Endothelial cell of umbilical vein (primary cell): Measurements from ENCODE around the gene SOX5. TPM values are rescaled to one million over a fixed set of nuclear protein-coding genes. Genes with fewer than 3 reads are reported as not detected.

Experiments used
- BruUV-seq: library from RNA; stranded (reverse); fragments of 400-500 nt; replicated peaks from 2 replicates; lab custom pipeline; 2021; lab: Mats Ljungman, UMichigan
- CTCF ChIA-PET: fragments of 300-600, 350-600 bp; sonication (Branson Sonifier 250); formaldehyde crosslinking; loops from one replicate; lab custom pipeline; 2021; ENCODE audit warnings: antibody characterized with exemption, inconsistent platforms; lab: Charles Lee
- POLR2A ChIA-PET: fragments of 300-600, 350-600 bp; sonication (Branson Sonifier 250); formaldehyde crosslinking; loops from one replicate; lab custom pipeline; 2021; ENCODE audit warnings: antibody characterized with exemption, inconsistent platforms; lab: Charles Lee
- DNase-seq: peaks from one replicate; pipeline ENCODE4 v3.0.0-alpha.2; 2011; ENCODE audit warnings: low read depth, low spot score
- FAIRE-seq: peaks from 2 replicates; lab custom pipeline; 2011; peaks lifted over from hg19 to GRCh38; lab: Jason Lieb, UNC
- H2AFZ ChIP-seq: 2 replicates; pipeline ENCODE4 v1.6.0; 2012; ENCODE audit warnings: low read depth, low read length, control low read depth, inconsistent platforms
- H3K27ac ChIP-seq: 2 replicates; pipeline ENCODE4 v1.5.1; 2011; ENCODE audit warnings: low read depth, mild to moderate bottlenecking, control low read depth, low read length, moderate library complexity; ENCODE audit not compliant: insufficient read depth
- H3K27me3 ChIP-seq, 2 experiments: 2 replicates each; pipeline versions ENCODE4 v1.6.0 to v1.6.1; 2011; ENCODE audit warnings: low read length in 2 of 2, mixed read lengths in 1 of 2; ENCODE audit not compliant: control insufficient read depth in 2 of 2, insufficient read depth in 2 of 2
- H3K36me3 ChIP-seq, 2 experiments: 2 replicates in 1 of 2; 3 replicates in 1 of 2; pipeline ENCODE4 v1.5.1; 2011; ENCODE audit warnings: low read length in 2 of 2, mild to moderate bottlenecking in 1 of 2, moderate library complexity in 1 of 2; ENCODE audit not compliant: control insufficient read depth in 2 of 2, insufficient read depth in 2 of 2; ENCODE audit errors: extremely low read depth in 1 of 2
- H3K4me1 ChIP-seq: 3 replicates; pipeline ENCODE4 v1.5.1; 2011; ENCODE audit warnings: mild to moderate bottlenecking, low read length; ENCODE audit not compliant: control insufficient read depth, insufficient read depth; ENCODE audit errors: extremely low read depth
- H3K4me2 ChIP-seq: 2 replicates; pipeline ENCODE4 v1.6.1; 2011; ENCODE audit warnings: low read length, control low read depth, mixed read lengths; ENCODE audit not compliant: insufficient read depth
- H3K4me3 ChIP-seq, 3 experiments: fragments of 200-600 bp in 1 of 3; sonication (generic), shearing (Covaris generic) in 1 of 3; replicated peaks in 1 of 3; 2 replicates each; pipeline ENCODE4 v1.5.1; 2011 to 2016; ENCODE audit warnings: control low read depth in 3 of 3, low read length in 3 of 3, mild to moderate bottlenecking in 2 of 3, inconsistent platforms in 1 of 3, low read depth in 1 of 3, moderate library complexity in 1 of 3; ENCODE audit not compliant: insufficient read depth in 1 of 3
- H3K79me2 ChIP-seq: 2 replicates; pipeline ENCODE4 v1.6.0; 2012; ENCODE audit warnings: low read length, inconsistent platforms; ENCODE audit not compliant: control insufficient read depth, insufficient read depth
- H3K9ac ChIP-seq: replicated peaks from 2 replicates; pipeline ENCODE3; 2011; ENCODE audit warnings: low read length, control low read depth; ENCODE audit not compliant: insufficient read depth; ENCODE audit errors: extremely low read depth
- H3K9me1 ChIP-seq: replicated peaks from 3 replicates; pipeline ENCODE4 v1.6.0; 2011; ENCODE audit warnings: mild to moderate bottlenecking, low read length; ENCODE audit not compliant: control insufficient read depth, insufficient read depth; ENCODE audit errors: extremely low read depth
- H3K9me3 ChIP-seq: replicated peaks from 2 replicates; pipeline ENCODE4 v1.5.1; 2012; ENCODE audit warnings: low read length, inconsistent platforms; ENCODE audit not compliant: control insufficient read depth, insufficient read depth
- H4K20me1 ChIP-seq: replicated peaks from 2 replicates; pipeline ENCODE3; 2011; ENCODE audit warnings: mild to moderate bottlenecking, low read length; ENCODE audit not compliant: control insufficient read depth, insufficient read depth; ENCODE audit errors: extremely low read depth
- EZH2 ChIP-seq: IDR thresholded peaks from 2 replicates; pipeline ENCODE4 v1.6.1; 2012; ENCODE audit warnings: borderline replicate concordance, low read depth, mild to moderate bottlenecking, moderate library complexity, low read length, inconsistent platforms; ENCODE audit not compliant: severe bottlenecking
- FOS ChIP-seq: IDR thresholded peaks from 2 replicates; pipeline ENCODE4 v1.6.1; 2011; ENCODE audit warnings: mild to moderate bottlenecking, low read length, moderate library complexity, borderline replicate concordance; ENCODE audit not compliant: insufficient read depth
- GATA2 ChIP-seq: IDR thresholded peaks from 2 replicates; pipeline ENCODE4 v1.7.0; 2011; ENCODE audit warnings: low read depth, mild to moderate bottlenecking, moderate library complexity, mixed read lengths, low read length; ENCODE audit not compliant: insufficient read length, insufficient read depth
- JUN ChIP-seq: IDR thresholded peaks from 2 replicates; pipeline ENCODE4 v1.6.1; 2011; ENCODE audit warnings: borderline replicate concordance, low read depth; ENCODE audit not compliant: insufficient read length, insufficient read depth
- MYC ChIP-seq: IDR thresholded peaks from one replicate; pipeline ENCODE4 v1.6.1; 2011; ENCODE audit warnings: mild to moderate bottlenecking, low read depth, low read length
- POLR2A ChIP-seq: IDR thresholded peaks from 2 replicates; pipeline ENCODE4 v1.6.1; 2012; ENCODE audit warnings: low read depth, mild to moderate bottlenecking, control low read depth, low read length
- POLR2AphosphoS5 ChIP-seq: IDR thresholded peaks from 2 replicates; pipeline ENCODE4 v1.6.1; 2012; ENCODE audit warnings: low read depth, mild to moderate bottlenecking, control low read depth, low read length, moderate library complexity; ENCODE audit not compliant: insufficient read depth
- dilution Hi-C: fragments of 300-500 bp; cut with MboI; formaldehyde crosslinking; loops from one replicate; pipeline ENCODE4 v1.15.0; 2019; ENCODE audit warnings: low sequenced_read_pairs; ENCODE audit not compliant: extremely low pct_ligation_motif_present
- intact Hi-C: fragments of 100-400 bp; cut with micrococcal nuclease; formaldehyde crosslinking; loops from one replicate; pipeline ENCODE4 v1.10.0; 2022
- polyA plus RNA-seq, 4 experiments: library from polyadenylated mRNA; depleted of rRNA in 3 of 4; stranded (reverse) in 3 of 4; unstranded in 1 of 4; fragments of >200 nt; gene quantifications; 2 replicates each; pipeline versions ENCODE4 v1.2.1 to v1.2.3, GENCODE V29; 2011 to 2012; ENCODE audit warnings: missing spikeins in 1 of 4
- total RNA-seq: library from RNA; stranded (reverse); gene quantifications from 2 replicates; pipeline ENCODE4 v1.2.3, GENCODE V29; 2021
- TF ChIP-seq, protein P1 (sequence below), 2 donors: IDR thresholded peaks; 1 replicate in 1 of 2; 2 replicates in 1 of 2; pipeline ENCODE4 v1.5.1; 2011; ENCODE audit warnings: low read length in 2 of 2, mild to moderate bottlenecking in 2 of 2, moderate library complexity in 2 of 2, control low read depth in 1 of 2, inconsistent platforms in 1 of 2, low read depth in 1 of 2; ENCODE audit not compliant: insufficient read depth in 1 of 2; ENCODE audit errors: extremely low read depth in 1 of 2
- TF ChIP-seq, protein P2 (sequence below): IDR thresholded peaks from 2 replicates; pipeline ENCODE4 v1.6.1; 2011; ENCODE audit not compliant: insufficient read depth, insufficient read length

SOX5 gene
- total and polyA plus RNA-seq, 2 donors (not counting 3 experiments of a cell fraction or from before 2014, with no cell fraction given): 0.63 to 3.5 TPM

DNA sequence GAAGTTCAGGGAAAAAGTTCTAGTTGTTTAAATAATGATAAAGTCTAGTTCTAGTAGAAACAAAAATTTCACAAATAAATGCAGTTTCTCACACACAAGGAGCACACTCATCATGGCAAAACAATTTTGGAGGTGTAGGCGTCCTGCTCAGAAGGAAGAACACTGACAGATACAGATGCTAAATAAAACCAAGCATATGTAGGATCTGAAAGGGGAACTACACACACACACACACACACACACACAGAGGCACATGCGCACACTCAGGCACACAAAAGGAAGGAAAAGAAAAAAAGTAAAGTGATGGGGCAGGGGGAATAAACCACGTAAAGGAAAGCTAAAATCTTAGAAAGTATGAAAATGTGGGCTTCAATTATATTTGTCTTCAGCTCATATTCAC is 117.7 kb downstream of the SOX5 start:
- intact Hi-C loops: no loop called here
- Histone ChIP-seq H3K79me2 (no peaks in the 10 kb centered on the region), H3K4me3 (no peak overlapping the region), H3K9me1 (no peaks in the 10 kb centered on the region), H3K27me3 (no peaks in the 10 kb centered on the region), H3K27ac (no peak overlapping the region), H3K36me3 (no peaks in the 10 kb centered on the region), H3K9ac (no peak overlapping the region), H3K4me2 (no peak overlapping the region), H2AFZ (no peak overlapping the region), H4K20me1 (no peaks in the 10 kb centered on the region), H3K9me3 (no peaks in the 10 kb centered on the region), H3K4me1 (no peaks in the 10 kb centered on the region)
- CTCF ChIA-PET: no interaction called here
- dilution Hi-C loops: no loop called here
- TF ChIP-seq JUN (no peak), EZH2 (no peak), MYC (no peak), POLR2A (no peak), FOS (no peak), POLR2AphosphoS5 (no peak), GATA2 (no peak)
- TF ChIP-seq, protein P1, sequence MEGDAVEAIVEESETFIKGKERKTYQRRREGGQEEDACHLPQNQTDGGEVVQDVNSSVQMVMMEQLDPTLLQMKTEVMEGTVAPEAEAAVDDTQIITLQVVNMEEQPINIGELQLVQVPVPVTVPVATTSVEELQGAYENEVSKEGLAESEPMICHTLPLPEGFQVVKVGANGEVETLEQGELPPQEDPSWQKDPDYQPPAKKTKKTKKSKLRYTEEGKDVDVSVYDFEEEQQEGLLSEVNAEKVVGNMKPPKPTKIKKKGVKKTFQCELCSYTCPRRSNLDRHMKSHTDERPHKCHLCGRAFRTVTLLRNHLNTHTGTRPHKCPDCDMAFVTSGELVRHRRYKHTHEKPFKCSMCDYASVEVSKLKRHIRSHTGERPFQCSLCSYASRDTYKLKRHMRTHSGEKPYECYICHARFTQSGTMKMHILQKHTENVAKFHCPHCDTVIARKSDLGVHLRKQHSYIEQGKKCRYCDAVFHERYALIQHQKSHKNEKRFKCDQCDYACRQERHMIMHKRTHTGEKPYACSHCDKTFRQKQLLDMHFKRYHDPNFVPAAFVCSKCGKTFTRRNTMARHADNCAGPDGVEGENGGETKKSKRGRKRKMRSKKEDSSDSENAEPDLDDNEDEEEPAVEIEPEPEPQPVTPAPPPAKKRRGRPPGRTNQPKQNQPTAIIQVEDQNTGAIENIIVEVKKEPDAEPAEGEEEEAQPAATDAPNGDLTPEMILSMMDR (IDR thresholded peaks at IDR 0.05; ENCODE audit: extremely low read depth in 1 of 2, insufficient read depth in 1 of 2, low read depth in 1 of 2, low read length in 2 of 2): no peak
- TF ChIP-seq, protein P2, sequence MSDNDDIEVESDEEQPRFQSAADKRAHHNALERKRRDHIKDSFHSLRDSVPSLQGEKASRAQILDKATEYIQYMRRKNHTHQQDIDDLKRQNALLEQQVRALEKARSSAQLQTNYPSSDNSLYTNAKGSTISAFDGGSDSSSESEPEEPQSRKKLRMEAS: no peak
- BruUV-seq: no TSS peak
- FAIRE-seq (no peak), DNase-seq (no peak)
- POLR2A ChIA-PET: no interaction called here
